ENCODE measurements around the gene KIAA1549. TPM values are rescaled to one million over a fixed set of nuclear protein-coding genes. Genes with fewer than 3 reads are reported as not detected.

Gene KIAA1549
- total and polyA plus RNA-seq, 5 donors from 2014 or later, result 0.10 TPM; not detected in 4

GRCh38 chr7:138951953-138952352 is 29.2 kb downstream of the KIAA1549 start:
- H3K4me3 Mint-ChIP-seq, result no peak overlapping the region
- H3K27ac Mint-ChIP-seq, result no peak overlapping the region

GRCh38 chr7:138949421-138950088 is 31.6 kb downstream of the KIAA1549 start:
- Histone ChIP-seq H3K4me3 (ENCODE audit: low read depth, low read length) (no peak overlapping the region), H3K4me1 (ENCODE audit: control insufficient read depth, insufficient read depth, low read length, poor library complexity, severe bottlenecking) (no peaks in the 10 kb centered on the region), H3K27me3 (ENCODE audit: control insufficient read depth, insufficient read depth, low read length) (no peaks in the 10 kb centered on the region), H3K27ac (ENCODE audit: insufficient read depth, low read length, poor library complexity, severe bottlenecking) (no peak overlapping the region), H3K9me3 (ENCODE audit: control insufficient read depth in 2 of 2, low read length in 2 of 2) (no peaks in the 10 kb centered on the region), H3K36me3 (ENCODE audit: control insufficient read depth, insufficient read depth, low read length) (no peaks in the 10 kb centered on the region)
- no peak for DNase-seq
- H3K27me3 Mint-ChIP-seq, result peaks cover 16% of the 10 kb centered on the region
- no peaks in the 10 kb centered on the region for H3K36me3 Mint-ChIP-seq
- no peak overlapping the region for H3K4me3 Mint-ChIP-seq
- no peak for ATAC-seq (ENCODE audit: low read depth in 2 of 2)
- H3K27ac Mint-ChIP-seq, result no peak overlapping the region
- H3K4me1 Mint-ChIP-seq, result no peaks in the 10 kb centered on the region
- H3K9me3 Mint-ChIP-seq, result peaks cover 0 to 5% (median 0%) of the 10 kb centered on the region in 7 donors

More at GRCh38 chr7:138951953-138952352, 29.2 kb downstream of the KIAA1549 start:
- ATAC-seq (ENCODE audit: low read depth in 2 of 2) (no peak), DNase-seq (no peak)
- Histone ChIP-seq H3K9me3 (ENCODE audit: control insufficient read depth in 2 of 2, low read length in 2 of 2) (no peaks in the 10 kb centered on the region), H3K4me1 (ENCODE audit: control insufficient read depth, insufficient read depth, low read length, poor library complexity, severe bottlenecking) (no peaks in the 10 kb centered on the region), H3K36me3 (ENCODE audit: control insufficient read depth, insufficient read depth, low read length) (no peaks in the 10 kb centered on the region), H3K27me3 (ENCODE audit: control insufficient read depth, insufficient read depth, low read length) (no peaks in the 10 kb centered on the region), H3K27ac (ENCODE audit: insufficient read depth, low read length, poor library complexity, severe bottlenecking) (no peak overlapping the region), H3K4me3 (ENCODE audit: low read depth, low read length) (no peak overlapping the region)
- peaks cover 10% of the 10 kb centered on the region for H3K27me3 Mint-ChIP-seq
- H3K4me1 Mint-ChIP-seq, result no peaks in the 10 kb centered on the region
- H3K9me3 Mint-ChIP-seq, result peaks cover 0 to 4% (median 0%) of the 10 kb centered on the region in 7 donors
- no peaks in the 10 kb centered on the region for H3K36me3 Mint-ChIP-seq

DNA sequence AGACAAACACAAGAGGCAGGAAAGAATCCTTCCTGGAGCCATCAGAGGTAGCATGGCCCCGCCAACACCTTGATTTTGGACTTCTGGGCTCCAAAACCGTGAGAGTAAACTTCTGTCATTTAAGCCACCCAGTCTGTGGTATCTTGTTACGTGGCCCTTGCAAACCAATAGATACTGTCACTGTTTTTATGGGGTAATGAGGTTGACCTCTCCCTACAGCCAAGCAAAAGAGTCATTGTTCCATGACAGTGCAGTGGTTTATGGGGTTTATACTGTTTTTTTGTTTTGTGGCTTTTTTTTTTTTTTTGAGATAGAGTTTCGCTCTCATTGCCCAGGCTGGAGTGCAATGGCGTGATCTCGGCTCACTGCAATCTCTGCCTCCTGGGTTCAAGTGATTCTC is 32.8 kb downstream of the KIAA1549 start:
- Histone ChIP-seq H3K27ac (ENCODE audit: insufficient read depth, low read length, poor library complexity, severe bottlenecking) (no peak overlapping the region), H3K27me3 (ENCODE audit: control insufficient read depth, insufficient read depth, low read length) (no peaks in the 10 kb centered on the region), H3K4me3 (ENCODE audit: low read depth, low read length) (no peak overlapping the region), H3K4me1 (ENCODE audit: control insufficient read depth, insufficient read depth, low read length, poor library complexity, severe bottlenecking) (no peaks in the 10 kb centered on the region), H3K36me3 (ENCODE audit: control insufficient read depth, insufficient read depth, low read length) (no peaks in the 10 kb centered on the region), H3K9me3 (ENCODE audit: control insufficient read depth in 2 of 2, low read length in 2 of 2) (no peaks in the 10 kb centered on the region)
- ATAC-seq (ENCODE audit: low read depth in 2 of 2) (no peak), DNase-seq (no peak)
- Mint-ChIP-seq H3K36me3 (no peaks in the 10 kb centered on the region), H3K27me3 (peaks cover 16% of the 10 kb centered on the region), H3K9me3 (peaks cover 0 to 5% (median 0%) of the 10 kb centered on the region in 7 donors), H3K4me3 (no peak overlapping the region), H3K27ac (no peak overlapping the region), H3K4me1 (no peaks in the 10 kb centered on the region)

- H3K27ac Mint-ChIP-seq, result no peak overlapping the region
- no peak overlapping the region for H3K4me3 Mint-ChIP-seq
- H3K9me3 ChIP-seq (ENCODE audit: control insufficient read depth in 2 of 2, low read length in 2 of 2), result no peaks in the 10 kb centered on the region
- H3K36me3 Mint-ChIP-seq, result no peaks in the 10 kb centered on the region
- H3K9me3 Mint-ChIP-seq, result peaks cover 0 to 5% (median 0%) of the 10 kb centered on the region in 7 donors
- DNase-seq (no peak), ATAC-seq (ENCODE audit: low read depth in 2 of 2) (no peak)
- H3K27me3 ChIP-seq (ENCODE audit: control insufficient read depth, insufficient read depth, low read length), result peaks cover 3% of the 10 kb centered on the region
- no peaks in the 10 kb centered on the region for H3K4me1 Mint-ChIP-seq
- H3K4me3 ChIP-seq (ENCODE audit: low read depth, low read length), result no peak overlapping the region
- H3K27me3 Mint-ChIP-seq, result peaks cover 21% of the 10 kb centered on the region
- no peaks in the 10 kb centered on the region for H3K36me3 ChIP-seq (ENCODE audit: control insufficient read depth, insufficient read depth, low read length)
- H3K4me1 ChIP-seq (ENCODE audit: control insufficient read depth, insufficient read depth, low read length, poor library complexity, severe bottlenecking), result no peaks in the 10 kb centered on the region
- no peak overlapping the region for H3K27ac ChIP-seq (ENCODE audit: insufficient read depth, low read length, poor library complexity, severe bottlenecking)
These were observed 35.4 kb downstream of the KIAA1549 start for GRCh38 chr7:138945821-138946220.

DNA sequence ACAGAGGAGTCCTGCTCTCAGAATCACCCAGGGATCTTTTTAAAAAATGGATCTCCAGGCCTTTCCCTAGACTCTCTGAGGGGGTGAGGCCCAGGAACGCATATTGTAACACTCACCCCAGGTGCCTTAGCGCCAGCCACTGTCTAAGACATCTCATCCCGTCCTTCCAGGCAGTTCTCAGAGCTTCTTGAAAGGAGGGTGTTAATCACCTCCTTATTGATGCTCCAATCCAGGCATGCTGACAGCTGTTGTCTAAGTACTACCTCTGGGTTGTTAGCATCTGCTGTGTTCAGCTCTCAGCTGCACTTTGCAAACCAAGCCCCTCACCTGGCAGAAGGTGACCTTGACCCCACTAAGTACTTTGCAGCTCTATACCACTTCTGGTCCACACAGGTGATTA is 36.0 kb downstream of the KIAA1549 start:
- Mint-ChIP-seq H3K27ac (no peak overlapping the region), H3K4me1 (no peaks in the 10 kb centered on the region), H3K4me3 (no peak overlapping the region), H3K27me3 (peaks cover 21% of the 10 kb centered on the region), H3K9me3 (peaks cover 0 to 5% (median 0%) of the 10 kb centered on the region in 7 donors), H3K36me3 (no peaks in the 10 kb centered on the region)
- Histone ChIP-seq H3K4me3 (ENCODE audit: low read depth, low read length) (no peak overlapping the region), H3K36me3 (ENCODE audit: control insufficient read depth, insufficient read depth, low read length) (no peaks in the 10 kb centered on the region), H3K4me1 (ENCODE audit: control insufficient read depth, insufficient read depth, low read length, poor library complexity, severe bottlenecking) (no peaks in the 10 kb centered on the region), H3K27me3 (ENCODE audit: control insufficient read depth, insufficient read depth, low read length) (peaks cover 3% of the 10 kb centered on the region), H3K9me3 (ENCODE audit: control insufficient read depth in 2 of 2, low read length in 2 of 2) (no peaks in the 10 kb centered on the region), H3K27ac (ENCODE audit: insufficient read depth, low read length, poor library complexity, severe bottlenecking) (no peak overlapping the region)
- ATAC-seq (ENCODE audit: low read depth in 2 of 2) (no peak), DNase-seq (no peak)

DNA sequence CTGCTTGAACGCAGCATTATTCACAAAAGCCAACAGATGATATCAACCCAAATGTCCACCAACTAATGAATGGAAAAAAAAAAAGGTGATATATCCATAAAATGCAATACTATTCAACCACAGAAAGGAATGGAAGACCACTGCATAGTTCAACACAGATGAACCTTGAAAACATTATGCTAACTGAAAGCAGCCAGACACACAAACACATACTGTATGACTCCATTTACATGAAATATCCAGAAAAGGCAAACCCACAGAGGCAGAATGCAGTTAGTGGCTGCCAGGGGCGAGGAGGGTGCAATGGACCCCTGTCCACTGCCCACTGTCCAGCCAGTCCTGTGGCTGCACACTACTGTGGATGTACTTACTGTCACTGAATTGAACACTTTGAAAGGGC is 36.6 kb downstream of the KIAA1549 start:
- Histone ChIP-seq H3K27me3 (ENCODE audit: control insufficient read depth, insufficient read depth, low read length) (peaks cover 3% of the 10 kb centered on the region), H3K9me3 (ENCODE audit: control insufficient read depth in 2 of 2, low read length in 2 of 2) (no peaks in the 10 kb centered on the region), H3K36me3 (ENCODE audit: control insufficient read depth, insufficient read depth, low read length) (no peaks in the 10 kb centered on the region), H3K4me3 (ENCODE audit: low read depth, low read length) (no peak overlapping the region), H3K4me1 (ENCODE audit: control insufficient read depth, insufficient read depth, low read length, poor library complexity, severe bottlenecking) (no peaks in the 10 kb centered on the region), H3K27ac (ENCODE audit: insufficient read depth, low read length, poor library complexity, severe bottlenecking) (no peak overlapping the region)
- Mint-ChIP-seq H3K27ac (no peak overlapping the region), H3K4me3 (no peak overlapping the region), H3K9me3 (peaks cover 0 to 5% (median 0%) of the 10 kb centered on the region in 7 donors), H3K27me3 (peaks cover 16% of the 10 kb centered on the region), H3K4me1 (no peaks in the 10 kb centered on the region), H3K36me3 (no peaks in the 10 kb centered on the region)
- DNase-seq, result no peak
- ATAC-seq (ENCODE audit: low read depth in 2 of 2), result no peak

DNA sequence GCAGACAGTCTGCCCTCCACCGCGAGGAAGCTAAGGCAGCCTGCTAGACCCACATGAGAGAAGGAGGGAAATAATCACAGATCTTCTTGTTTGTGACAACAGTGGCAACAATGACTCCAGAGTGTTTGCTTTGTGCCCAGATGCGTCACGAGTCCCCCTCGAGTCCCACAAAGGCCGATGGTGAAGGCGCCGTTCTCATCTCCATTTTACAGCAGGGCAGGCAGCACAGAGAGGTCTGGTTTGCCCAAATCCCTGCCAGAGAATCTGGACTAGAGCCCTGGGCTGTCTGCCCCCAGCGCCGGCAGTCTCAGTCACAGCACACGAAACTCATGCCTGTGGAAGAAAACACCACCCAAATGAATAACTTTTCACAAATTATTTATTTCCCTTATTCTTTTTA is 38.1 kb downstream of the KIAA1549 start:
- Histone ChIP-seq H3K27me3 (ENCODE audit: control insufficient read depth, insufficient read depth, low read length) (peaks cover 3% of the 10 kb centered on the region), H3K4me3 (ENCODE audit: low read depth, low read length) (no peak overlapping the region), H3K9me3 (ENCODE audit: control insufficient read depth in 2 of 2, low read length in 2 of 2) (no peaks in the 10 kb centered on the region), H3K4me1 (ENCODE audit: control insufficient read depth, insufficient read depth, low read length, poor library complexity, severe bottlenecking) (no peaks in the 10 kb centered on the region), H3K27ac (ENCODE audit: insufficient read depth, low read length, poor library complexity, severe bottlenecking) (no peak overlapping the region), H3K36me3 (ENCODE audit: control insufficient read depth, insufficient read depth, low read length) (no peaks in the 10 kb centered on the region)
- H3K9me3 Mint-ChIP-seq, result peaks cover 0 to 5% (median 0%) of the 10 kb centered on the region in 7 donors
- DNase-seq, result no peak
- H3K27me3 Mint-ChIP-seq, result peaks cover 16% of the 10 kb centered on the region
- no peak overlapping the region for H3K4me3 Mint-ChIP-seq
- ATAC-seq (ENCODE audit: low read depth in 2 of 2), result no peak
- no peaks in the 10 kb centered on the region for H3K36me3 Mint-ChIP-seq
- no peaks in the 10 kb centered on the region for H3K4me1 Mint-ChIP-seq
- no peak overlapping the region for H3K27ac Mint-ChIP-seq

GRCh38 chr7:138941545-138941944 is 39.6 kb downstream of the KIAA1549 start:
- Mint-ChIP-seq H3K9me3 (peaks cover 0 to 5% (median 0%) of the 10 kb centered on the region in 7 donors), H3K4me1 (no peaks in the 10 kb centered on the region)
- H3K4me3 ChIP-seq (ENCODE audit: low read depth, low read length), result no peak overlapping the region

More at GRCh38 chr7:138941545-138941944, 39.6 kb downstream of the KIAA1549 start:
- no peaks in the 10 kb centered on the region for H3K36me3 ChIP-seq (ENCODE audit: control insufficient read depth, insufficient read depth, low read length)
- H3K27ac ChIP-seq (ENCODE audit: insufficient read depth, low read length, poor library complexity, severe bottlenecking), result no peak overlapping the region
- Mint-ChIP-seq H3K36me3 (no peaks in the 10 kb centered on the region), H3K27me3 (peaks cover 14% of the 10 kb centered on the region), H3K27ac (no peak overlapping the region), H3K4me3 (no peak overlapping the region)
- peaks cover 3% of the 10 kb centered on the region for H3K27me3 ChIP-seq (ENCODE audit: control insufficient read depth, insufficient read depth, low read length)
- ATAC-seq (ENCODE audit: low read depth in 2 of 2) (no peak), DNase-seq (no peak)
- H3K9me3 ChIP-seq (ENCODE audit: control insufficient read depth in 2 of 2, low read length in 2 of 2), result no peaks in the 10 kb centered on the region
- H3K4me1 ChIP-seq (ENCODE audit: control insufficient read depth, insufficient read depth, low read length, poor library complexity, severe bottlenecking), result no peaks in the 10 kb centered on the region

Data from CD4-positive, CD25-positive, alpha-beta regulatory T cell (primary cell).